HG03108 (cell line): Measurements from ENCODE around the gene POLR3A.
"Not testable (repeated sequence)": the region's sequence is repeated elsewhere in the genome, so short reads cannot be mapped to it uniquely, and the experiment has no call there.

Experiments
- ATAC-seq: cut with Tn5 transposase; IDR thresholded peaks from one replicate; pipeline ENCODE4 v1.9.1; 2021; ENCODE audit warnings: moderate library complexity; ENCODE audit not compliant: unreplicated experiment

The POLR3A gene

GRCh38 chr10:78025685-78026364 is 3.5 kb downstream of the POLR3A start:
- ATAC-seq = no peak

GRCh38 chr10:78023741-78024140 is 5.6 kb downstream of the POLR3A start:
- ATAC-seq = no peak

GRCh38 chr10:78021201-78021600 is 8.1 kb downstream of the POLR3A start:
- no peak for ATAC-seq

- ATAC-seq = no peak
Measured at GRCh38 chr10:78019264-78019663, 10.1 kb downstream of the POLR3A start.

GRCh38 chr10:78017856-78018255 is 11.5 kb downstream of the POLR3A start:
- no peak for ATAC-seq

- ATAC-seq = no peak
Measured at GRCh38 chr10:78015546-78015945, 13.8 kb downstream of the POLR3A start.

- no peak for ATAC-seq
Measured at GRCh38 chr10:78013564-78013963, 15.8 kb downstream of the POLR3A start.

- no peak for ATAC-seq
Measured at GRCh38 chr10:78011065-78011464, 18.2 kb downstream of the POLR3A start.

GRCh38 chr10:78010278-78010677 is 19.0 kb downstream of the POLR3A start:
- ATAC-seq = no peak

GRCh38 chr10:78009662-78010061 is 19.7 kb downstream of the POLR3A start:
- ATAC-seq = no peak

- no peak for ATAC-seq
Measured at GRCh38 chr10:78007172-78007571, 22.1 kb downstream of the POLR3A start.

GRCh38 chr10:78004215-78005026 is 24.9 kb downstream of the POLR3A start:
- no peak for ATAC-seq

- ATAC-seq = no peak
Measured at GRCh38 chr10:78002541-78003288, 26.6 kb downstream of the POLR3A start.

GRCh38 chr10:78000956-78001472 is 28.3 kb downstream of the POLR3A start:
- no peak for ATAC-seq

GRCh38 chr10:78000206-78000605 is 29.1 kb downstream of the POLR3A start:
- no peak for ATAC-seq

- ATAC-seq = not testable (repeated sequence)
Measured at GRCh38 chr10:77998780-77999179, 30.5 kb downstream of the POLR3A start.

- ATAC-seq = no peak
Measured at GRCh38 chr10:77993620-77994019, 35.7 kb downstream of the POLR3A start.

- no peak for ATAC-seq
Measured at GRCh38 chr10:77989081-77989724, 40.1 kb downstream of the POLR3A start.

GRCh38 chr10:77987671-77988255 is 41.6 kb downstream of the POLR3A start:
- ATAC-seq = no peak

- no peak for ATAC-seq
Measured at GRCh38 chr10:77984986-77985385, 44.3 kb downstream of the POLR3A start.
